Thoracic aorta endothelial cell (primary cell): ENCODE results near the gene NUP50. TPM values are rescaled to one million over a fixed set of nuclear protein-coding genes. Genes with fewer than 3 reads are reported as not detected.

Source experiments
- small RNA-seq: library from RNA; depleted of rRNA; stranded (forward); fragments of <200 nt; gene quantifications from one replicate; pipeline ENCODE3, GENCODE V24; 2012
- total RNA-seq: library from RNA; depleted of rRNA; stranded (reverse); fragments of >200 nt; gene quantifications from 2 replicates; pipeline ENCODE4 v1.2.3, GENCODE V29; 2012

NUP50 gene
- 99.2 and 105 TPM in 2 replicates for total RNA-seq

GRCh38 chr22:45163451-45164269, at the start of gene NUP50:
Gene NUP50 (plus strand): TSS chr22:45163925. CDS start chr22:45168178, 4,253 bp downstream.

Small RNA genes within 50 kb of the gene (small RNA-seq; reads per million reads assigned to genes)
- gene MIR1249: 0.70 reads per million, percentile 4 among the genes with 10 or more reads in this experiment

Other genes with a start within 250 kb of the NUP50 start
- not detected in 2 replicates for gene PHF21B, start 153.9 kb upstream of the NUP50 start, total RNA-seq
- gene KIAA0930, start 77.0 kb downstream of the NUP50 start, total RNA-seq: 31.5 and 36.2 TPM in 2 replicates
- not detected in 2 replicates for gene UPK3A, start 121.0 kb downstream of the NUP50 start, total RNA-seq
- 18.4 and 61.2 TPM in 2 replicates for gene FAM118A, start 146.0 kb downstream of the NUP50 start, total RNA-seq
- gene SMC1B, start 249.7 kb downstream of the NUP50 start, total RNA-seq: not detected in 2 replicates
- gene RIBC2, start 249.8 kb downstream of the NUP50 start, total RNA-seq: 1.8 and 2.1 TPM in 2 replicates